Mononuclear cell (primary cell): ENCODE results near the gene MRPL19. TPM values are rescaled to one million over a fixed set of nuclear protein-coding genes. Genes with fewer than 3 reads are reported as not detected.

Source experiments
- H3K27me3 ChIP-seq: 2 replicates; pipeline ENCODE4 v1.6.0; 2011; ENCODE audit warnings: low read length, control low read depth; ENCODE audit not compliant: insufficient read depth
- H3K4me1 ChIP-seq: 2 replicates; pipeline ENCODE4 v1.5.1; 2011; ENCODE audit warnings: mild to moderate bottlenecking, low read length, control low read depth; ENCODE audit not compliant: insufficient read depth
- H3K4me3 ChIP-seq: 2 replicates; pipeline ENCODE4 v1.5.1; 2011; ENCODE audit warnings: mild to moderate bottlenecking, low read length, moderate library complexity
- H3K9me3 ChIP-seq: 2 replicates; pipeline ENCODE4 v1.5.1; 2011; ENCODE audit warnings: low read depth, mild to moderate bottlenecking, control low read depth, low read length
- total RNA-seq: library from RNA; depleted of rRNA; stranded (reverse); fragments of >200 nt; gene quantifications from one replicate; pipeline ENCODE4 v1.2.3, GENCODE V29; 2012

The MRPL19 gene
- total RNA-seq, 1 donor: 11.5 TPM

DNA sequence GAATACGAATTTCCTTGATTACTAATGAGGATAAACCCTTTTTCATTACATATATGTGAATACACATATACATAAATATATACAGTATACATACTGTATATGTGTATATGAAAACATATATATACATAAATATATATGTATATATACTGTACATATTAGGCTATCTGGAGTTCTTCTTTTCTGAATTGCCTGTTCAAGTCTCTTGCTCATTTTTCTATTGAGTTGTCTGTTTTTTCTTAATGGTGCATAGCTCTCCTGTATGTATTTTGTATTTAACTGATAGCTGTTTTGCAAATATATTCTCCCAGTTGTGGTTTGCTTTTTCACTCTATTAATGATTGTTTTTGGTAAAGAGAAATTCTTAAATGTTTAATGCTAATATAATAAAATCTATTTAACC is 73.0 kb downstream of the MRPL19 start:
- Histone ChIP-seq H3K27me3 (no peaks in the 10 kb centered on the region), H3K4me1 (no peaks in the 10 kb centered on the region), H3K9me3 (no peaks in the 10 kb centered on the region), H3K4me3 (no peak overlapping the region)

- Histone ChIP-seq H3K4me3 (no peak overlapping the region), H3K4me1 (no peaks in the 10 kb centered on the region), H3K9me3 (no peaks in the 10 kb centered on the region), H3K27me3 (no peaks in the 10 kb centered on the region)
Observed at GRCh38 chr2:75720525-75720924, 73.9 kb downstream of the MRPL19 start.

DNA sequence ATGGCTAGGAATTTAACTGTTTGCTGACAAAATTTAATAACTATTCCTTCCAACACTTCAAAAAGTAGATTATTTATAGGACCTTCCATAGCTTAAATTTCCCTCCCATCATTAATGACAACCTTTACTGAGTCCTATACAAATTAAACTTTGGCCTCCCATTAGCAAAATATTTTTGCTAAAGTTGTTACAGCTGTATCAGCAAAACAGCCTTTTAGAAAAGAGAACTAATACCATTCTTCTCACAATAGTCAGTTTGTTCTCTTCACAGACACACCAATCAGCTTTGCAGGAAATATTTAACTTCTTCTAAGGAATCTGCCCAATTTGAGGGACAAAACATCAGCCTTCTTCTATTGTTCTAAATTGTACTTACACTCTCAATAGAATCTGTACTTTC is 76.1 kb downstream of the MRPL19 start:
- Histone ChIP-seq H3K27me3 (no peaks in the 10 kb centered on the region), H3K4me1 (no peaks in the 10 kb centered on the region), H3K4me3 (no peak overlapping the region), H3K9me3 (no peaks in the 10 kb centered on the region)

GRCh38 chr2:75728614-75729419 is 82.2 kb downstream of the MRPL19 start:
- no peaks in the 10 kb centered on the region for H3K4me1 ChIP-seq

DNA sequence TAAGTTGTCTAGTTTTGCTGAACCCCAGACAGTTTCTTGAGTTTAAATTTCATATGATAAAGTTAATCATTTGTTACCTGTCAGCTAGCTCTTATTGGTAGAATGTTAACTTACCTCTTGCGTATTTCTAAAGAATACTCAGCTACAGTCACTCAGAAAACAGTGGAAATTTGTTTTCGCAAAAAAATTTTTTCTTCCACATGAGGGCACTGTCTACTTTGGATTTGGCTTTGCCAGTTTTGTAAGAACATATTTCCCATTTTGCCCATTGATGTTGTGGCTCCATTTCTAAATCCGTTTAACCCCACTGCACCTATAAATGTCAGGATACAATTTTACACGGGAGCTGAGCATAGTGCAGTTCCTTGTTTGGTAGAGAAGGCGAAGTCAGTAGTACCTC is 83.3 kb downstream of the MRPL19 start:
- Histone ChIP-seq H3K9me3 (no peaks in the 10 kb centered on the region), H3K27me3 (no peaks in the 10 kb centered on the region), H3K4me1 (no peaks in the 10 kb centered on the region), H3K4me3 (no peak overlapping the region)

More at GRCh38 chr2:75728614-75729419, 82.2 kb downstream of the MRPL19 start:
- no peaks in the 10 kb centered on the region for H3K27me3 ChIP-seq
- no peaks in the 10 kb centered on the region for H3K9me3 ChIP-seq
- H3K4me3 ChIP-seq: no peak overlapping the region

DNA sequence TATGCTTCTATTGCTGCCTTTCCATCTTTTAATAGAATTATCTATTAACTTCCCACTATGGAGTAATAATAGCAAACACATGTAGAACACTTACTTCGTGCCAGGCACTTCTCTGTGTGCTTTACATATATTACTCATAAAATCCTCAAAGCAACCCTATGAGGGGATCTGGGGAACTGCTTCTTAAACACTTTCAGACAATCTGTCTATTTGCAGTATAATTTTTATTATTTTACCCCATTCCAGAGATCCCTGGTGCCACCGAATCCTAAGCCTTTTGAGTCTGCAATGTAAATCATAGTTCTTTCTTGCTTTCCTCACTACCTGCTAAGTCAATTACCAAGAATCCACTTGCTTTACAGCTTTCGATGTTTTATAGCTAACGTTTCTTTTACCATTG is 89.7 kb downstream of the MRPL19 start:
- H3K9me3 ChIP-seq: no peaks in the 10 kb centered on the region
- no peak overlapping the region for H3K4me3 ChIP-seq
- no peaks in the 10 kb centered on the region for H3K27me3 ChIP-seq
- H3K4me1 ChIP-seq: no peaks in the 10 kb centered on the region

- Histone ChIP-seq H3K27me3 (peaks cover 2% of the 10 kb centered on the region), H3K4me3 (no peak overlapping the region), H3K4me1 (no peaks in the 10 kb centered on the region), H3K9me3 (peaks cover 3% of the 10 kb centered on the region)
Observed at GRCh38 chr2:75737961-75738360, 91.4 kb downstream of the MRPL19 start.

Other genes with a start within 250 kb of the MRPL19 start
- 0.84 TPM for gene EVA1A, start 85.8 kb upstream of the MRPL19 start, total RNA-seq
- gene GCFC2, start 64.1 kb downstream of the MRPL19 start, total RNA-seq: 16.7 TPM